Stimulated activated CD4-positive, alpha-beta T cell treated with anti-CD3 and anti-CD28 coated beads, Interleukin-4, amount 100 ng/mL, for 4 hours (primary cell): ENCODE data around the gene SGSM1.
"Not testable (repeated sequence)": the region's sequence is repeated elsewhere in the genome, so short reads cannot be mapped to it uniquely, and the experiment has no call there.

Experiments used
- DNase-seq, 2 experiments: peaks; one replicate each; pipeline ENCODE4 v3.0.0-alpha.2; 2020

Gene SGSM1

DNA sequence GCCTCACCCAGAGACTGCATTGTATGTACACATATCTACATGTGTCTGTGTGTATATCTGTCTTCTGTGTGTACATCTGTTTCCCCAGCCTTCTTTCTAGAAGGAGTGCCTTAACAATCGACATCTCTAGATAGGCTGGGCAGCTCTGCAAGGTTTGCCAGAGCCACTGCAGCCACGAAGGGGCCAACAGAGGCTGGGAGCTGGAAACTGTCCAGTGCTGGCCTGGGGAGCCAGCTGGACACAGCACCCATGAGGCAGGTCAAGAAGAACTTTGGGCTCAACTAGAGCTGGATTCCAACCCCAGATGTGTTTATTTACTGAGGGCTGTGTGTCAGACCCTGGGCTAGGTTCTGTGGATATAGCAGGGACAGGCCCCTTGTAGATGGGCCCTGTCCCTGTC lies 3.3 kb downstream of the SGSM1 start:
- no peak for DNase-seq

DNA sequence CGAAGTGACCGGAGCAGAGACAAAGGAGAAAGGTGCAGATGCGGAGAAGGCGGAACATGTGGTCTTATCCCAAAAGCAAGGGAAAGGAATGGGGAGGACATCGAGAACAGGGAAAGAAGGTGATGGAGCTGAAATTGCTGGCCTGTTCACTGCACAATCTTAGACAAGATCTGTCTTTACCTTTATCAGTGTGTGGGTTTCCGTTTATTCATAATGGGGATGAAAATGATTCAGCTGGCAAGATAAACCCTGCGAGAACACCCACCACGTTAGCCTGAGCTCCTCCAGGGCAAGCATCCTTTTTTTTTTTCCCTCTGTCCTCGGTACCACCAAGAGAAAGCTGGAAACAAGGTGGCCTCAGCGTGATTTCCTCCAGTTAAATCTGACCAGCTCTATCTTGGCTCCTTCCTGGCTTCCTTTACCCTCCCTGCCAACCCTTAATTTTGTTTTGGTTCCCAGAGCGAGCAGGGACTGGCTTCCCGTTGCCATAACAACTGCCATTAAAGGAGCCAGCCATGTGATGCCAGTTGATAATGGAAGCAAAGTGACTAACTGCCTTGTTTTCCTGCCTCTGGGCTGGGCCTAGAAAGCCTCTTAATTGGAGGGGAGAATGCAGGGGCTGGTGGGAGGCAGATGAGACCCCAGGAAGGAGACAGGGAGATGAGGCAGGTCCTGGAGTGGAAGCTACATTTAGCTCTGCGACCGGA lies 4.2 kb downstream of the SGSM1 start:
- no peak for DNase-seq

DNA sequence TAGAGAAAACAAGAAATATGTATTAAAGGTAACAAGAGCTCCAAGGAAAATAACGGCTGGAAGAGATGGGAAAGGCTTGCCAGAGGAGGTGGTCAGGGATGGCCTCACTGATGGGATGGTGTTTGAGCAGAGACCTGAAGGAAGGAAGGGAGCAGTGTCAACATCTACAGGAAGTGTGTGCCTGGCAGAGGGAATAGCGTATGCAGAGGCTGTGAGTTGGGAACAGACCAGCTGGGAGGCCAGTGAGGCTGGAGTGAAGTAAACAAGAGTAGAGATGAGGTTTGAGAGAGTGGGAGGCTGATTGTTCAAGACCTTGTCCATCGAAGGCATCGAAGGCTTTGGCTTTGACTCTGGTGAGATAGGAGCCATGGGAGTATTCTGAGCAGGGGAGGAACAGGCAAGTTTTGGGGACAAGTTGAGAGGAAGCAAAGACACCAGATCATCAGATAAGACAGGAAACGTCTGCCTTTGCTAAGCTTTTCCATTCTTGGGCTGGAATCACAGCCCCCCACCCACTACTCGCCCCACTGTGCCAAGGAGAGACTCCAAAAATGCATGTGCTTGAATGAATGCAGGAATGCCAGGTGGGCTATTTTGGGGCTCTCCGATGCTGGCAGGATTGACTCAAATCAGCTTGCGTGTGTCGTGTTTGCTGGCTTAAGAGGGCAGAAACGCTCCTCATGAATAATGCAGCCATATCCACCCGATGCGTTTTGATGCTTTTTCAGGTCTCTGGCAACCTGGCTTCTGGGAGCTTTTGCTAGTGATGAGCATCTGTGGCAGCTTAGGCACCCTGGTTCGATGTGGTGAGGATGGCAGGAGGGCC lies 7.2 kb downstream of the SGSM1 start:
- DNase-seq: no peak

DNA sequence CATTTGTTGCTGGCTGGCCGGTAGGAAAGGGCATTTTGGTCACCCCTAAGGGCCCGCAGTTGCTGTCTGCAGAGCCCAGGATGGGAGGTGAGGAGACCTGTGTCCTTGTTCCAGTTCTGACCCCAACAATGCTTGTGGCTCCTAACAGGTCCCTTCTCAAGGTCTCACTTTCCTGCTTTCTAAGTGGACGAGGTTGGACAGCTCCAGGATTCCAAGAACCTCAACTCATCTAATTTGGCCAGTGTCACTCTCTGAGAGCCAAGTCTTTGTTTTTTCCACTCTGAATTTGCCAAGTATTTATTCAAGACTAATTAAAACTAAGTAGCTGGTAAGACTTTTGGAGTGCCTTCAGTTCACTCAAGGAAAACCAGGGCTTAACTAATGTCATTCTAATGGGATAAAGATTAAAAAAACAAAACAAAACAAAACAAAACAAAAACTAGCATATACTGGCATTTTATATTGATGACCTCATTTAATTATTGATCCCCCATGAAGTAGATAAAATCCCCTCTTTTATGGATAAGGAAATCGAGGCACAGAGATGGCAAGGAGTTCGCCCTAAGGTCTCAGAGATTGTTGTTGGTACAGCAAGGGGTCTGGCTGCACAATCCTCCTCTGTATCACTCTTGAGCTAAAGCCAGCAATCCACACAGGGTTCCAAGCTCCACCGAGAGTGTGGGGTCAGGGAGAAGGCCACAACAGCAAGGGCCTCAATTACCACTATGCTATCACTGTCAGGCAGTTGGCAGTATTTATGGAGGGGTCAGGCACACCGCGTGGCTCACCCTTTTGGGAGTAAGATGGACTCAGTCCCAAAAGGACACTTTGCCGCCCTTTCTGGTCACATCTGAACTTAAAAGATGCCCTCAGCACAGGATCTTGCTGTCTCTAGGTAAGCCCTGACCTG lies 8.1 kb downstream of the SGSM1 start:
- no peak for DNase-seq

DNA sequence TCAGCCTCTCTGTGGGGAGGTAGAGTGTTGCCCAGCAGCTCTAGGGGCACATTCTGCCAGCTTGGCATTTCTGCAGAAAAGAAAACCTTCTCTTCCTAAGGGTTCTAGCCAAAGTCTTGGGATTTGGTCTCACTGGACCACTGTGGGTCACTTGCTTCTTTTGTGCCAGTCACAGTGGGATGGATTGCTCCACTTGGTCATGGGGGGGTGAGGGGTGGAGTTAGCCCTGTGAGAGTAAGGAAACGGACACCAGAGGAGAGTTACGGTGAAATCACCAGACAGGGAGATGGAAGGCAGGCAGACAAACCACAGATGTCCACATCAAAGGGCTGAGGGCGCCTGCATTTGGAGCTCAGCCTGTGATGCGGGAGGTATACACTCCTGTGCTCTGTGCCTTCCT lies 10.8 kb downstream of the SGSM1 start:
- no peak for DNase-seq

DNA sequence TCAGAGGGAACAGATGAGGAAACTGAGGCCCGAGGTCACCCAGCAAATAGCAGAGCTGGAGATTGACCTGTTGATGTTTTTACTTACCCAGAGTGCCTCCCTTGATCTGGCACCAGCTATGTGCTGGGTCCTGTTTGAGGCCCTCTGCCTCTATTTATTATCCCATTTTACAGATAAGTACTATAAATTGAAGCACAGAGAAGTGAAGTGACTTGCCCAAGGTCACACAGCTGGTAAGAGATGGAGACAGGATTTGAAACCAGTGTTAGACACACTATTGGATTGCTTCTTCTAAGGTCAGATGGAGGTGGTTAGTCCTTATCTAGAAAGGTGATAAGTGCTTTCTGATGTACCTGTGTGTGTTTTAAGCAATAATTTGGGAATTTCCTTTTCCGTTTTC lies 13.5 kb downstream of the SGSM1 start:
- DNase-seq: no peak

DNA sequence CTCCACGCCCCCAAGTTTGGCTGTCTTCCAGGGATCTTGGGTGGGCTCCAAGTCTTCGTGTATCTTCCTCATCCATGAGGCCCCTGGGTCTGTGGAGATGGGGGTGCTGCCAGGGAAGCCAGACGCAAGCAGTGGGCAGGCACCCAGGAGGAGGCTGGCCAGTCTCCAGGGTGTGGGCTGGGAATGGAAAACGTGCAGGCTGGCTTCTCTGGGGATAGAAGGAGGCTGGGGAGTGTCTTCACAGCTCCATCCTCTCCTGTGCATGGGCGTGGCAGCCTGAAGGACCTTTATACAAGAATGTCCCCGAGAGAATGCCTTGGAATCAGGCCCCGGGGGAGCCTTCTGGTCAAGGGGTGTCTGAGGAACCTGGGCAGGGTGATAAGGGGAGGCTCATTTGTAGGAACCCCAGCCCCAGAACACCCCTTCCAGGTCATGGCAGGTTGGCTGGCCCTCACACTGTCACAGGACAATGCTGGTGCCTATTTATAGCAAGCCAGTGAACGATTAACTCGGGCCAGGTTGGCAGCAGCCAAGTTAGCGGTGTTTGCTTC lies 14.0 kb downstream of the SGSM1 start:
- DNase-seq: no peak

DNA sequence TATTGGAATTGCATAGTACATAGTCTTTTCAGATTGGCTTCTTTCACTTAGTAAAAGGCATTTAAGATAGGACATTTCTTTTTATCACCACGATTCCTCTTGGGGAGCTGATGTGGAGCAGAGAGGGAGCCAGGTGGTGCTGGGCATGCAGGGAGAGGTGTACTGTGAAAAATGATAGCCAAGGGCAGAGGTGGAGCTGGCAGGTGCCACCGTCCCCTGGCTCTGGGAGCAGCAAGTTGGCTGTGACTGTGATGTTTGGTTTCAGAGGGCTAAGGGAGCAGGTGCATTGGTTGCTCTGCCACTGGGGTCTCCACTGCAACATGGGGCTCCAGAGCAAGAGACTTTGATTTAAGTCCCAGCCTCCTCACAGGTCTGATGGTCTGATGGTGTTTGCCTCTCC lies 16.5 kb downstream of the SGSM1 start:
- DNase-seq: no peak

DNA sequence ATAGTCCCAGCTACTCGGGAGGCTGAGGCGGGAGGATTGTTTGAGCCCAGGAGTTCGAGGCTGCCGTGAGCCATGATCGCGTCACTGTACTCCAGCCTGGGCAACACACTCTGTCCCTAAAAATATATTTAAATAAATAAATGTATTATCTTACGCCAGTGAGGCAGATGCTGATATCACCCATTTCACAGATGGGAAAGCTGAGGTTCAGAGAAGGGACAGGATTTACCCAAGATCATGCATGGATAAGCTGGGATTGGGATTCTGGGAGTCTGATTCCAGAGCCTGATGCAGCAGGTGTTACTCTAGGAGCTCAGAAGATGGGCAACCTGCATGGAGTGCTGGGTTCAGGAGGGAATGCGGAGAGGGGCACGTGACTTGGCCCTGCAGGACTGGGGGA lies 17.8 kb downstream of the SGSM1 start:
- DNase-seq: no peak

DNA sequence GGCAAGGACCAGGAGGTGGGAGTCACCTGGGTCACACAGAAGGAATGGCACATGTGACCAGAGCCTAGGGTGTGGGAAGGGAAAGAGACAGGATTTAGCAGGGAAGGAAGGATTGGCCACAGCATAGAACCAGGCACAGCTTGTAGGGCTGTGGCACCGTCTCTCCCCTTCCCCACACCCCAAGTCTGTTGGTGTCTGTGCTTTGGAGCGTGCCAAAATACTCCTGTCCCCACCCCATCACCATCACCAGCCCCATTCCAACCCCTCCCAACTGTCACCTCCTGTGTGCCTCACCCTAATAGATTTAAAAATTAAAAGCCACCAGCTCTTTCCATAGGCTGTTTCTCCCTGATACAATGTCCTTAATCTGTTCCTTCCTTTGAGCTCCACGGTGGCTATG lies 18.2 kb downstream of the SGSM1 start:
- no peak for DNase-seq

DNA sequence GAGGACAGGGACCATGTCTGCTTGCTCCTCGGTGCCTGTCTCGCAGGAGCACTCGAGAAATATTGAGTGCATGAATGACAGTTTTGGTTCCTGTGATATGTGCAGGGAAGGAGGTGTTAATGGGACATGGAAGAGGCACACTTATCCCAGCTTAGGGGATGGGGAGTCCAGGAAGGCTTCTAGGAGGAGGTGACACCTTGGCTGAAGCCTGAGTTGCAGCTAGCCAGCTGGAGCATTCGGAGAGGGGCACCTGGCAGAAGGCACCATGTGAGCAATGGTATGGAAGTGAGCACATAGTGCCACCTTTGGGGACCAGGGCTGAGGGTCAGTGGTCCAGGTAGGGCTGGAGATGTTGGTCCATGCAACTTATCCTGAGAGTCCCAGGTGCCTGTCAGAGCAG lies 18.9 kb downstream of the SGSM1 start:
- no peak for DNase-seq

DNA sequence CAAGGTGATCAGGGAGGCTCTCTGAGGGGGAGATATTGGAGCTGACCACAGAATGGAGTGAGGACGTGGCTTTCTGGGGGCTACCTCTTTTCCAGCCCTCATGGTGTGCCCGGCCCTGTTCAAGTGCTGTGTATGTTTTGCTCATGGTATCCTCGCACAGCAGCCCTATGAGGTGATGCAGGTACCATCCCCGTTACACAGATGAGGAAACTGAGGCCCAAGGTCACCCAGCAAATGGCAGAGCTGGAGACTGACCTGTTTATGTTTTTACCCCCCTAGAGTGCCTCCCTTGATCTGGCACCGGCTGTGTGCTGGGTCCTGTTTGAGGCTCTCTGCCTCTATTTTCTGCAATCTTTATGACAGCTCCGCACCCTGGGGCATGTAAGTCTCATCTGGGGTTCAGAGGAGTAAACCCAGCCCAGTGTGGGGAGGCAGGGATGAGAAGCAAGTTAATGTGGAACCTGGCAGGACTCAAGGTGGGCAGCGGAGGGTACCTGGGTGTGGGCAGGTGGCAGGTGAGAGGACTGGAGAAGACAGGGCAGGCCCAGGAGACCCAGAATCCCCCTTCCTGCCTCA lies 20.8 kb downstream of the SGSM1 start:
- no peak for DNase-seq

DNA sequence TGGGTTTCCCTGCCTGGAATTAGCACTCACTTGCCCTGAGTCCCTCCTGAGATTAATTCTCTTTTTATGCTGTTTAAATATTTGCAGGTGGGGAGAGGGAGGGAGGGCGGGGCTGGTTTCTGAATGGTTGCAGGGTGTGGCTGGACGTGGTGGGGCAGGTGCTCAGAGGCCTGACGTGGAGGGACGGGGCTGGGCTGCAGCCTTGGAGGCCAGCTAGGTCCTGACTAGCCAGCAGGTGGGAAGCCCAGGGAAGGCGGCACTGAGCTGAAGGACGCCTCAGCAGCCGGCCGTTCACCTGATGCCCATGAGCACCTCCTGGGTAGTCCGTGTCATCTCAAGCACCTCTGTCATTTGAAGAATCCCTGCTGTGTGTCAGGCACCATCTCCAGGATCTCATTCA lies 21.3 kb downstream of the SGSM1 start:
- DNase-seq: no peak

DNA sequence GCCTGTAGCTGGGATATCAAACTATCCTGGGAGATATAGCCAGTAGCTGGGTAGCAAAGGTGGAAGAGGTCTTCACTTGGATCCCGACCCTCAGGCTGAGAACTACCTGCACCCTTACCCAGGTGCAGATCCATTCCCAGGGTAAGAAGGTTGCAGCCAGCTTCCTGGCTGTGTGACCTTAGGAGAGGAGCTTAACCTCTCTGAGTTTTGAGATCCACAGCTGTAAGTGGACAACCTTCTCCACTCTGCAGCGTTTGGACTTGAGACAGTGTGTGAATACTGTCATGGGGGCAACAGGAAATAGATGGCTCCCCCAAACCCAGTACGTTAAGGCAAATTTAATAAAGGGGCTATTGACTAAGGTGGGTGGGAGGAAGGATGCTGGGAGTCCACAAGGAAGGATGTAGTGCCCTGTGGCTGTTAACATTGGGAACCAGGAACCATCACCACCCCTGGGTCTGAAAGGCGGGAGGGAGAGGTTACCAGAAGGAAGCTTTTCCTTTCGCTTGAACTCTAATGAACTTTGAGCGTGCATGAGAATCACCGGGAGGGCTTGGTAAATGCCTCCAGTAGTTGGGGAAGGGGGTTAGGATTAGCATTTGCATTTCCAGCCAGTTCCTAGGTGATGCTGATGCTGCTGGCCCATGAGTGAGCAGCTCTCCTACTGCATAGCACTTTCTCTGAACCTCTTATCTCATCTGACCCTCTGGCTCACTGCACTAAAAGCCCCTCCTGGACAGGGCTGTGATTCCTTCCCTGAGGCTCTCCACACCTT lies 24.4 kb downstream of the SGSM1 start:
- DNase-seq: no peak

DNA sequence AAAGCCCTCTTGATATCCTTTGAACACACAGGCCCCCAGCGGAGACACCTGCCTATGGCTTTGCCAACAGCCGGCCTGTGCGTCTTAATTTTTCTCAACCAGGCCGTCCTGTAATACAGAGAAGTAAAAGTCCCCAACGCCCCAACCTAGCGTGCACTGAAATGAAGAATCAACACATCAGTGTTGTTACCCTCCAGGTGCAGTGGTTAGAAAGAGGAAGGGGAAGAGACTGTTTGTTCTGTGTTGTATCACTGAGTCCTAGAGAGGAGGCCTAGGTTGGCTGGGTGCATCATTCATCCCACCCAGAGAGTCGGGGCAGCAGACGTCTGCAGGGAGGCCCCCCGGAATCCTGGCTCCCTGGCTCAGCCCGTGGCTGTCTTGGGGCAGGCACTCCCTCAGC lies 25.7 kb downstream of the SGSM1 start:
- no peak for DNase-seq

DNA sequence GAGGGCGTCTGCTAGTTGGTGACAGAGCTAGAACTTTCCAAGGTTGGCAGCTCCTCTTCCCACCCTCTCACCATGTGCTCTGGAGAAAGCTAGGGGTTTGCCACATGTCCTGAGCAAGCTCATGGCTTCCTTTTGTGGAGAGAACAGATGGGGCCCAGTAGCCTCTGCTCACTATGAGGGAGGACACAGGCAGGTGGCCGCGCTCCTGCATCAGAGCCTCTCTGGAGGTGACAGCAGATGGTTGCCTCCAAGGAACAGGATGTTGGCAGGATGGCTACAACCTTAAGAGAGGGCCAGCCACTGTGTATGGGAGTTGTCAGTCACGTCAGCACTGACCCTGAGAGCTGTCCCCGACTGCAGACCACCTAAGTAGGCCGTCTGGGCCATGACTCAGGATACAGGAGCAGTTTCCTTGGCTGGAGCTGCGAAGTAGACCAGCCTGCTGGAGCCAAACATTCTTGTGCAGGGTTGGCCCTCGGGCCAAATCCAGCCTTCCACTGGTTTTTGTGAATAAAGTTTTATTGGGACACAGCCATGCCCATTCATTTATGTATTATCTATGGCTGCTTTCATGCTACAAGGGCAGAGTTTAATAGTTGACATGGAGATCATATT lies 28.0 kb downstream of the SGSM1 start:
- DNase-seq: no peak

DNA sequence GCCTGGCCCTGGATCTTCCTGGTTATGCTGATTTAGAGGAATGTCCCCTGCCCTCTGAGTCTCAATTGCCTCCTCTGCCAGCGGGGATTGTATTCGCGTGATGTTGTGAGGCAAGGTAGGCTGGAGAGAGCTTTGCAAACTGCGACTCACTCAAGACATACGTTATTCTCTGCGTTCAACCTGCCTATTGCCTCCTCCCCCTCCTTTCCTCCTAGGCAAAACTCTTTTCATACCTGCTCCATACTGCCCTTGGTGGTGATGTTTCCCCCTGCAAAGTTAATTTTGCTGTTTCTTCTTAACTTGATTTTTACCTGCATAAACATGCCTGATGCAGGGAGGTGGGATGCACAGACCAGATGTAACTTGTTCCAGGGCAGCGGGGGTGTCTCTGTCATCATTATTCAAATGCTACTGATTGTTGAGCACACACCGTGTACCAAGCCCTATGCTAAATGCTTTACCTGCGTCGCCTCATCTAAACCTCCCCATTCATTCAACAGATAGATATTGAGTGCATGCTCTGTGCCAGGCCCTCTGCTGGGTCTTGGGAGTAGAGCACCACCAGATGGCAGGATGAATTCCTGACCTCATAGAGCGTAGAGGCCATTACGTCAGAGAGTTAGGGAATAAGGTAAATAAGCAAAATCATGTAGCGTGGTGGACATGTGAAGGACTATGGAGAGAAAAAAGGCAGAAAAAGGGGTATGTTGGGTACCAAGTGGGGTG lies 29.0 kb downstream of the SGSM1 start:
- no peak for DNase-seq

DNA sequence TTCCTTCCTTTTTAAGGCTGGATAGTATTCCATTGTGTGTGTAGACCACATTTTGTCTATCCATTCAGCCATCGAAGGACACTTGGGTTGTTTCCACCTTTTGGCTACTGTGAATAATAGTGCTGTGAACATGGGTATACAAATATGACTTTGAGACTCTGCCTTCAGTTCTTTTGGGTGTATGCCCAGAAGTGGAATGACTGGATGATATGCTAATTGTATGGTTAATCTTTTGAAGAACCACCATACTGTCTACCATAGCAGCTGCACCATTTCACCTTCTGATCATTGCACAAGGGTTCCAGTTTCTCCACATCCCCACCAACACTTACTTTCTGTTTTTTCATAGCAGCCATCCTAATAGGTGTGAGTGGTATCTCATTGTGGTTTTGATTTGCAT lies 30.3 kb downstream of the SGSM1 start:
- no peak for DNase-seq

DNA sequence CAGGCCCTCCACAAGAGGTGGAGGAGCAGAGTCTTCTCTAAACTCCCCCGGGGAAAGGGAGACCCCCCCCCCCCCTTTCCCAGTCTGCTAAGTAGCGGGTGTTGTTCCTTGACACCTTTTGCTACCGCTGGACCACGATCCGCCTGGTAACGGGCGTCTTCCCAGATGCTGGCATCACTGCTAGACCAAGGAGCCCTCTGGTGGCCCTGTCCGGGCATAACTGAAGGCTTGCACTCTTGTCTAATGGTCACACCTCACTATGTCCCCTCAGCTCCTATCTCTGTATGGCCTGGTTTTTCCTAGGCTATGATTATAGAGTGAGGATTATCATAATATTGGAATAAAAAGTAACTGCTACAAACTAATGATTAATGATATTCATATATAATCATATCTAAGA lies 31.5 kb downstream of the SGSM1 start:
- not testable (repeated sequence) for DNase-seq

DNA sequence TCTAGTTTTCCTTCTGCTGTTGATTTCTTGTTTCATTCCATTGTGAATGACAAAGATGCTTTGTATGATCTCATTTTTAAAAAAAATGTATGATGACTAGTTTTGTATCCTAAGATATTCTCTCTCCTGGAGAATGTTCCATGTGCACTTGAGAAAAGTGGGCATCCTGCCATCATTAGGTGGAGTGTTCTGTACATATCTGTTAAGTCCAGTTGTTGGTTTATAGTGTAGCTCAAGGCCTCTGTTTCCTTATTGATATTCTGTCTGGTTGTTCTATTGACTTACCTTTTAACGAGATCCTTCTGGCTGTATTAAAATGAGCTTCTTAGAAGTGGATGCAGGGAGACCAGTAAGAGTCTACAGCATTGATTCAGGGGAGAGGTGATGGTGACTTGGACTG lies 35.2 kb downstream of the SGSM1 start:
- no peak for DNase-seq

DNA sequence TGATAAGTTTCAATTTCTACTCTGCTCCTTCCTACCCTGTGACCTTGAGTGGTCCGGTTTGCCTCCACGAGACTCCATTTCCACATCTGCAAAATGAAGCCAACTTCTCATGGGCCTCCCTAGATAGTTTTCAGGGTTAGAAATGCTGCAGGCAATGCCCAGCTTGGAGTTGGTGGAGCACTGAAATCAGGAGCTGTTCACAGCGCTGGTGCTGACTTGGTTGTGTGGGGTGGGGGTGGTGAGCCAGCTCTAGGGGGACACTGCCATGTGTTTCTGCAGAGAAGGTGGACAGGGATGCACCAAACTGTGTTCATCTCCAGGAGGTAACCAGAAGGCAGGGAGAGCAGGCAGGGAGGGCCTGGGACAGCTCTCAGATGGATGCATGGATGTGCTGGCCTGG lies 37.0 kb downstream of the SGSM1 start:
- DNase-seq: no peak
